Measurements from ENCODE around the gene AMPD1. TPM values are rescaled to one million over a fixed set of nuclear protein-coding genes. Genes with fewer than 3 reads are reported as not detected.

AMPD1 gene
- polyA plus RNA-seq, 1 donor (not counting 4 experiments of a cell fraction or from before 2014, with no cell fraction given) = not detected

GRCh38 chr1:114627107-114627506 lies 68.2 kb downstream of the AMPD1 start:
- Histone ChIP-seq H4K20me1 (ENCODE audit: control insufficient read depth, extremely low read depth, insufficient read depth, low read length) (no peaks in the 10 kb centered on the region), H3K9me1 (ENCODE audit: control insufficient read depth, extremely low read depth, insufficient read depth, low read length) (no peaks in the 10 kb centered on the region), H3K79me2 (ENCODE audit: control insufficient read depth, insufficient read depth, low read length) (peaks cover 10% of the 10 kb centered on the region), H3K27ac (ENCODE audit: control insufficient read depth, insufficient read depth, low read length) (no peak overlapping the region), H3K4me2 (ENCODE audit: control insufficient read depth, extremely low read depth, insufficient read depth, low read depth, low read length) (no peak overlapping the region), H3K9me3 (ENCODE audit: control insufficient read depth, low read depth, low read length) (no peaks in the 10 kb centered on the region), H3K27me3 (ENCODE audit: control insufficient read depth, extremely low read depth, insufficient read depth, low read length) (no peaks in the 10 kb centered on the region), H3K36me3 (ENCODE audit: control insufficient read depth in 2 of 2, extremely low read depth in 1 of 2, insufficient read depth in 2 of 2, low read length in 2 of 2) (peaks cover 0 to 2% of the 10 kb centered on the region in 2 experiments), H3K9ac (ENCODE audit: control insufficient read depth, extremely low read depth, insufficient read depth, low read length) (no peak overlapping the region), H2AFZ (ENCODE audit: control insufficient read depth, low read length) (no peak overlapping the region), H3K4me1 (ENCODE audit: control insufficient read depth, extremely low read depth, insufficient read depth, low read length) (peaks cover 10% of the 10 kb centered on the region), H3K4me3 (ENCODE audit: control insufficient read depth in 2 of 3, extremely low read depth in 1 of 3, insufficient read depth in 2 of 3, low read depth in 1 of 3, low read length in 3 of 3) (no peak overlapping the region)
- dilution Hi-C loops (cut with MboI; ENCODE audit: extremely low pct_ligation_motif_present, low sequenced_read_pairs) = no loop called here
- no peak for DNase-seq (ENCODE audit: low read depth, low spot score)
- peak; percentile 44 for FAIRE-seq
- no peak for TF ChIP-seq EZH2 (IDR thresholded peaks at IDR 0.05; ENCODE audit: low read length)
- no peak for TF ChIP-seq CTCF (optimal IDR thresholded peaks at IDR 0.05 in 1 of 3, IDR thresholded peaks at IDR 0.05 in 1 of 3, conservative IDR thresholded peaks at IDR 0.05 in 1 of 3; ENCODE audit: extremely low read depth in 1 of 3, insufficient read depth in 2 of 3, low read length in 3 of 3)

GRCh38 chr1:114623364-114623763 lies 72.0 kb downstream of the AMPD1 start:
- DNase-seq (ENCODE audit: low read depth, low spot score) (no peak), FAIRE-seq (no peak)
- Histone ChIP-seq H3K9me1 (ENCODE audit: control insufficient read depth, extremely low read depth, insufficient read depth, low read length) (no peaks in the 10 kb centered on the region), H3K9me3 (ENCODE audit: control insufficient read depth, low read depth, low read length) (no peaks in the 10 kb centered on the region), H3K9ac (ENCODE audit: control insufficient read depth, extremely low read depth, insufficient read depth, low read length) (no peak overlapping the region), H3K4me2 (ENCODE audit: control insufficient read depth, extremely low read depth, insufficient read depth, low read depth, low read length) (no peak overlapping the region), H3K36me3 (ENCODE audit: control insufficient read depth in 2 of 2, extremely low read depth in 1 of 2, insufficient read depth in 2 of 2, low read length in 2 of 2) (peaks cover 0 to 8% of the 10 kb centered on the region in 2 experiments), H2AFZ (ENCODE audit: control insufficient read depth, low read length) (no peak overlapping the region), H4K20me1 (ENCODE audit: control insufficient read depth, extremely low read depth, insufficient read depth, low read length) (no peaks in the 10 kb centered on the region), H3K4me1 (ENCODE audit: control insufficient read depth, extremely low read depth, insufficient read depth, low read length) (peaks cover 19% of the 10 kb centered on the region), H3K4me3 (ENCODE audit: control insufficient read depth in 2 of 3, extremely low read depth in 1 of 3, insufficient read depth in 2 of 3, low read depth in 1 of 3, low read length in 3 of 3) (no peak overlapping the region), H3K27me3 (ENCODE audit: control insufficient read depth, extremely low read depth, insufficient read depth, low read length) (no peaks in the 10 kb centered on the region), H3K79me2 (ENCODE audit: control insufficient read depth, insufficient read depth, low read length) (peaks cover 5% of the 10 kb centered on the region), H3K27ac (ENCODE audit: control insufficient read depth, insufficient read depth, low read length) (no peak overlapping the region)
- TF ChIP-seq EZH2 (IDR thresholded peaks at IDR 0.05; ENCODE audit: low read length) = no peak
- no peak for TF ChIP-seq CTCF (optimal IDR thresholded peaks at IDR 0.05 in 1 of 3, IDR thresholded peaks at IDR 0.05 in 1 of 3, conservative IDR thresholded peaks at IDR 0.05 in 1 of 3; ENCODE audit: extremely low read depth in 1 of 3, insufficient read depth in 2 of 3, low read length in 3 of 3)
- dilution Hi-C loops (cut with MboI; ENCODE audit: extremely low pct_ligation_motif_present, low sequenced_read_pairs) = no loop called here

Small RNA genes lying within 50 kb of the gene (small RNA-seq; reads per million reads assigned to genes)
- gene RN7SL432P (ENCODE audit: insufficient read length in 3 of 3, low read depth in 3 of 3, low replicate concordance in 1 of 3) (0 reads per million in 3 experiments), gene RNY1P13 (ENCODE audit: insufficient read length in 3 of 3, low read depth in 3 of 3, low replicate concordance in 1 of 3) (0 to 1.0 (median 0.25) reads per million in 3 experiments)

Other genes starting within 250 kb of the AMPD1 start
- gene TRIM33, start 184.3 kb downstream of the AMPD1 start, polyA plus RNA-seq = 18.3 to 26.4 TPM (median 22.9 TPM) in 3 replicates
- gene BCAS2, start 113.9 kb downstream of the AMPD1 start, polyA plus RNA-seq = 28.4 to 60.8 TPM (median 31.8 TPM) in 3 replicates
- gene DENND2C, start 25.5 kb downstream of the AMPD1 start, polyA plus RNA-seq = 5.9 to 11.3 TPM (median 9.5 TPM) in 3 replicates
- gene NRAS, start 21.2 kb upstream of the AMPD1 start, polyA plus RNA-seq = 24.5 to 49.5 TPM (median 42.1 TPM) in 3 replicates
- gene CSDE1, start 62.4 kb upstream of the AMPD1 start, polyA plus RNA-seq = 190 to 268 TPM (median 249 TPM) in 3 replicates
- gene SIKE1, start 85.1 kb upstream of the AMPD1 start, polyA plus RNA-seq = 28.8 to 40.3 TPM (median 32.8 TPM) in 3 replicates
- gene SYCP1, start 159.3 kb upstream of the AMPD1 start, polyA plus RNA-seq = not detected in 3 replicates

Data from keratinocyte (primary cell).